HCT116 (cell line): ENCODE measurements around the gene ADAMTS1. TPM values are rescaled to one million over a fixed set of nuclear protein-coding genes. Genes with fewer than 3 reads are reported as not detected.

Experiments used
- ATAC-seq: fragments of 200-7000 bp; cut with Tn5 transposase; 2 replicates; pipeline ENCODE4 v1.9.1; 2020; ENCODE audit warnings: mild to moderate bottlenecking, moderate library complexity
- BruUV-seq: library from RNA; stranded (reverse); fragments of 400-500 nt; replicated peaks from 2 replicates; lab custom pipeline; 2021; lab: Mats Ljungman, UMichigan
- CTCF ChIA-PET: fragments of 300-600 bp; sonication (Branson Sonifier 250); formaldehyde crosslinking; loops from one replicate; lab custom pipeline; 2021; ENCODE audit warnings: antibody characterized with exemption; lab: Charles Lee
- POLR2A ChIA-PET: fragments of 300-600, 350-600 bp; sonication (Branson Sonifier 250); formaldehyde crosslinking; loops from one replicate; lab custom pipeline; 2021; ENCODE audit warnings: antibody characterized with exemption; lab: Charles Lee
- RAD21 ChIA-PET, 2 experiments: fragments of 300-600 bp; sonication (Branson Sonifier 250); formaldehyde crosslinking; loops; one replicate each; lab custom pipeline; 2023; ENCODE audit warnings: low total read pairs in 2 of 2; ENCODE audit not compliant: uncharacterized antibody in 2 of 2, unreplicated experiment in 2 of 2, low non-redundant PET in 1 of 2; lab: Charles Lee
- DNase-seq: peaks from one replicate; pipeline ENCODE4 v3.0.0-alpha.2; 2010; ENCODE audit warnings: low read depth, low spot score
- H2AFZ ChIP-seq: fragments of 200-600 bp; shearing (Covaris generic), sonication (generic); 2 replicates; pipeline ENCODE4 v1.6.1; 2017; ENCODE audit warnings: low read depth, mixed run types, mixed read lengths, antibody characterized with exemption, low read length; ENCODE audit not compliant: poor library complexity, severe bottlenecking
- H3K27ac ChIP-seq: 2 replicates; pipeline ENCODE4 v1.5.1; 2012; ENCODE audit warnings: low read depth, low read length
- H3K27me3 ChIP-seq: fragments of 200-600 bp; sonication (generic); 2 replicates; pipeline ENCODE4 v1.6.1; 2016; ENCODE audit warnings: mixed run types, low read length, mixed read lengths; ENCODE audit not compliant: insufficient read depth
- H3K36me3 ChIP-seq, 2 experiments: fragments of 200-500 bp in 1 of 2; fragments of 200-600 bp in 1 of 2; sonication (Bioruptor generic) in 1 of 2; sonication (generic) in 1 of 2; 2 replicates each; pipeline versions ENCODE4 v1.5.1 to v1.6.1; 2014 to 2016; ENCODE audit warnings: low read length in 2 of 2, inconsistent platforms in 1 of 2, mixed read lengths in 1 of 2, mixed run types in 1 of 2; ENCODE audit not compliant: insufficient read depth in 2 of 2, control insufficient read depth in 1 of 2
- H3K4me1 ChIP-seq, 2 experiments: fragments of 200-600 bp in 1 of 2; sonication (generic) in 1 of 2; 2 replicates each; pipeline versions ENCODE4 v1.5.1 to v1.6.1; 2012 to 2017; ENCODE audit warnings: low read length in 2 of 2, inconsistent platforms in 1 of 2, mild to moderate bottlenecking in 1 of 2, mixed read lengths in 1 of 2, mixed run types in 1 of 2, moderate library complexity in 1 of 2; ENCODE audit not compliant: insufficient read depth in 2 of 2, control insufficient read depth in 1 of 2
- H3K4me2 ChIP-seq: fragments of 200-600 bp; sonication (generic); 2 replicates; pipeline ENCODE4 v1.6.1; 2017; ENCODE audit warnings: mixed run types, low read length, mixed read lengths
- H3K4me3 ChIP-seq, 2 experiments: fragments of 200-600 bp in 1 of 2; sonication (generic) in 1 of 2; replicated peaks in 1 of 2; 2 replicates each; pipeline ENCODE4 v1.5.1; 2011 to 2016; ENCODE audit warnings: low read length in 2 of 2, control low read depth in 1 of 2, low read depth in 1 of 2, mild to moderate bottlenecking in 1 of 2, mixed read lengths in 1 of 2, mixed run types in 1 of 2
- H3K79me2 ChIP-seq: fragments of 200-600 bp; sonication (generic); 2 replicates; pipeline ENCODE4 v1.6.1; 2017; ENCODE audit warnings: mild to moderate bottlenecking, mixed run types, low read length, moderate library complexity, mixed read lengths; ENCODE audit not compliant: insufficient read depth
- H3K9ac ChIP-seq: fragments of 200-600 bp; sonication (generic); 2 replicates; pipeline ENCODE4 v1.6.1; 2016; ENCODE audit warnings: low read length, mixed read lengths
- H3K9me2 ChIP-seq: fragments of 200-600 bp; sonication (generic), shearing (Covaris generic); 2 replicates; pipeline ENCODE4 v1.6.1; 2017; ENCODE audit warnings: mixed run types, mild to moderate bottlenecking, moderate library complexity; ENCODE audit not compliant: insufficient read depth
- H3K9me3 ChIP-seq, 2 experiments: fragments of 200-500 bp in 1 of 2; fragments of 200-600 bp in 1 of 2; sonication (Bioruptor generic) in 1 of 2; sonication (generic) in 1 of 2; 2 replicates each; pipeline ENCODE4 v1.6.1; 2014 to 2017; ENCODE audit warnings: low read length in 2 of 2, mixed read lengths in 2 of 2, inconsistent platforms in 1 of 2, low read depth in 1 of 2, mild to moderate bottlenecking in 1 of 2, mixed run types in 1 of 2, moderate library complexity in 1 of 2; ENCODE audit not compliant: control insufficient read depth in 1 of 2, insufficient read depth in 1 of 2
- H4K20me1 ChIP-seq: fragments of 200-600 bp; sonication (generic), shearing (Covaris generic); 2 replicates; pipeline ENCODE4 v1.6.1; 2017; ENCODE audit warnings: mixed run types, mild to moderate bottlenecking, moderate library complexity; ENCODE audit not compliant: insufficient read depth
- CBX3 ChIP-seq: IDR thresholded peaks from 2 replicates; pipeline ENCODE4 v1.6.1; 2012; ENCODE audit warnings: low read depth
- CEBPB ChIP-seq: IDR thresholded peaks from 2 replicates; pipeline ENCODE4 v1.6.1; 2012; ENCODE audit warnings: low read depth
- EGR1 ChIP-seq: IDR thresholded peaks from 2 replicates; pipeline ENCODE4 v1.6.1; 2012; ENCODE audit warnings: low read depth
- ELF1 ChIP-seq: IDR thresholded peaks from 2 replicates; pipeline ENCODE4 v1.6.1; 2012; ENCODE audit warnings: low read depth, borderline replicate concordance
- EZH2 ChIP-seq: fragments of 200-600 bp; sonication (generic); IDR thresholded peaks from 2 replicates; pipeline ENCODE4 v1.6.1; 2017; ENCODE audit warnings: antibody characterized with exemption, mixed run types
- EZH2phosphoT487 ChIP-seq: fragments of 200-600 bp; IDR thresholded peaks from 2 replicates; pipeline ENCODE4 v1.6.1; 2018; ENCODE audit warnings: antibody characterized with exemption, borderline replicate concordance
- FOSL1 ChIP-seq: IDR thresholded peaks from 2 replicates; pipeline ENCODE4 v1.6.1; 2012; ENCODE audit warnings: low read depth
- JUND ChIP-seq: IDR thresholded peaks from 2 replicates; pipeline ENCODE4 v1.6.1; 2012
- POLR2A ChIP-seq: IDR thresholded peaks from 2 replicates; pipeline ENCODE4 v1.7.0; 2011; ENCODE audit warnings: borderline replicate concordance; ENCODE audit not compliant: insufficient read depth, insufficient read length; ENCODE audit errors: extremely low read depth
- RAD21 ChIP-seq: IDR thresholded peaks from 2 replicates; pipeline ENCODE4 v1.6.1; 2012; ENCODE audit warnings: low read depth, mild to moderate bottlenecking
- REST ChIP-seq: IDR thresholded peaks from 2 replicates; pipeline ENCODE4 v1.6.1; 2012; ENCODE audit warnings: low read depth
- SIN3A ChIP-seq: IDR thresholded peaks from 2 replicates; pipeline ENCODE4 v1.6.1; 2012; ENCODE audit warnings: low read depth
- SP1 ChIP-seq: IDR thresholded peaks from 2 replicates; pipeline ENCODE4 v1.6.1; 2012; ENCODE audit warnings: low read depth
- SRF ChIP-seq: IDR thresholded peaks from 2 replicates; pipeline ENCODE4 v1.6.1; 2012; ENCODE audit warnings: low read depth
- YY1 ChIP-seq: IDR thresholded peaks from 2 replicates; pipeline ENCODE4 v1.6.1; 2011; ENCODE audit warnings: low read length, low read depth, moderate library complexity, mild to moderate bottlenecking; ENCODE audit not compliant: insufficient replicate concordance; ENCODE audit errors: extremely low read depth
- ZBTB33 ChIP-seq: IDR thresholded peaks from 2 replicates; pipeline ENCODE4 v1.6.1; 2011; ENCODE audit warnings: mild to moderate bottlenecking, low read length, moderate library complexity; ENCODE audit not compliant: insufficient replicate concordance; ENCODE audit errors: extremely low read depth
- ZFX ChIP-seq: fragments of 450-650 bp; IDR thresholded peaks from 2 replicates; pipeline ENCODE4 v1.6.1; 2017
- ZNF274 ChIP-seq: fragments of 200-500 bp; sonication (Bioruptor generic); IDR thresholded peaks from 2 replicates; pipeline ENCODE4 v1.6.1; 2014; ENCODE audit warnings: mild to moderate bottlenecking, low read depth, low read length, inconsistent platforms
- intact Hi-C: fragments of 100-400 bp; cut with micrococcal nuclease; formaldehyde crosslinking; loops from 2 replicates; pipeline ENCODE4 v1.10.0; 2022
- total RNA-seq: library from RNA; stranded (reverse); gene quantifications from one replicate; pipeline ENCODE4 v1.2.1, GENCODE V29; 2021; ENCODE audit not compliant: unreplicated experiment
- TF ChIP-seq, protein P1 (sequence below): IDR thresholded peaks from 2 replicates; pipeline ENCODE4 v1.6.1; 2012
- TF ChIP-seq, protein P2 (sequence below), 3 experiments: fragments of 200-600 bp in 1 of 3; sonication (generic) in 1 of 3; IDR thresholded peaks in 2 of 3; conservative IDR thresholded peaks in 1 of 3; 2 replicates each; pipeline ENCODE4 v1.5.1; 2012 to 2017; ENCODE audit warnings: low read depth in 2 of 3, low read length in 2 of 3, antibody characterized with exemption in 1 of 3, borderline replicate concordance in 1 of 3, control low read depth in 1 of 3, mild to moderate bottlenecking in 1 of 3, mixed read lengths in 1 of 3, mixed run types in 1 of 3, moderate library complexity in 1 of 3; ENCODE audit not compliant: insufficient read depth in 1 of 3

The ADAMTS1 gene
- total RNA-seq, 1 experiment from 2014 or later: 0.98 TPM

- H3K79me2 ChIP-seq: no peaks in the 10 kb centered on the region
- no peak overlapping the region for H3K4me3 ChIP-seq
- BruUV-seq: no TSS peak
- POLR2A ChIA-PET: no interaction called here
- no peak overlapping the region for H3K27ac ChIP-seq
- DNase-seq: no peak
- RAD21 ChIA-PET: no interaction called here
- no peaks in the 10 kb centered on the region for H4K20me1 ChIP-seq
- peaks cover 0 to 16% of the 10 kb centered on the region in 2 experiments; a peak in 3 of 4 replicates for H3K9me3 ChIP-seq
- no peak overlapping the region for H2AFZ ChIP-seq
- no peaks in the 10 kb centered on the region for H3K36me3 ChIP-seq
- no peak overlapping the region for H3K9ac ChIP-seq
- H3K27me3 ChIP-seq: no peaks in the 10 kb centered on the region
- no peak overlapping the region for H3K4me2 ChIP-seq
- CTCF ChIA-PET: no interaction called here
- TF ChIP-seq, protein P1, sequence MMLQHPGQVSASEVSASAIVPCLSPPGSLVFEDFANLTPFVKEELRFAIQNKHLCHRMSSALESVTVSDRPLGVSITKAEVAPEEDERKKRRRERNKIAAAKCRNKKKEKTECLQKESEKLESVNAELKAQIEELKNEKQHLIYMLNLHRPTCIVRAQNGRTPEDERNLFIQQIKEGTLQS: no peak
- TF ChIP-seq CEBPB: no peak
- no peak for TF ChIP-seq EZH2phosphoT487
- no peak for TF ChIP-seq YY1
- no peak for TF ChIP-seq ZNF274
- no peak for TF ChIP-seq POLR2A
- TF ChIP-seq SIN3A: no peak
- TF ChIP-seq REST: no peak
- TF ChIP-seq, protein P2, sequence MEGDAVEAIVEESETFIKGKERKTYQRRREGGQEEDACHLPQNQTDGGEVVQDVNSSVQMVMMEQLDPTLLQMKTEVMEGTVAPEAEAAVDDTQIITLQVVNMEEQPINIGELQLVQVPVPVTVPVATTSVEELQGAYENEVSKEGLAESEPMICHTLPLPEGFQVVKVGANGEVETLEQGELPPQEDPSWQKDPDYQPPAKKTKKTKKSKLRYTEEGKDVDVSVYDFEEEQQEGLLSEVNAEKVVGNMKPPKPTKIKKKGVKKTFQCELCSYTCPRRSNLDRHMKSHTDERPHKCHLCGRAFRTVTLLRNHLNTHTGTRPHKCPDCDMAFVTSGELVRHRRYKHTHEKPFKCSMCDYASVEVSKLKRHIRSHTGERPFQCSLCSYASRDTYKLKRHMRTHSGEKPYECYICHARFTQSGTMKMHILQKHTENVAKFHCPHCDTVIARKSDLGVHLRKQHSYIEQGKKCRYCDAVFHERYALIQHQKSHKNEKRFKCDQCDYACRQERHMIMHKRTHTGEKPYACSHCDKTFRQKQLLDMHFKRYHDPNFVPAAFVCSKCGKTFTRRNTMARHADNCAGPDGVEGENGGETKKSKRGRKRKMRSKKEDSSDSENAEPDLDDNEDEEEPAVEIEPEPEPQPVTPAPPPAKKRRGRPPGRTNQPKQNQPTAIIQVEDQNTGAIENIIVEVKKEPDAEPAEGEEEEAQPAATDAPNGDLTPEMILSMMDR (IDR thresholded peaks at IDR 0.05 in 2 of 3, conservative IDR thresholded peaks at IDR 0.05 in 1 of 3; ENCODE audit: borderline replicate concordance in 1 of 3, insufficient read depth in 1 of 3, low read depth in 2 of 3, low read length in 2 of 3): no peak
- no peak for TF ChIP-seq SP1
- TF ChIP-seq RAD21: no peak
- no peak for TF ChIP-seq ZFX
- no peak for TF ChIP-seq CBX3
- TF ChIP-seq SRF: no peak
- no peak for TF ChIP-seq EZH2
- no peak for TF ChIP-seq EGR1
- no peak for TF ChIP-seq JUND
- TF ChIP-seq FOSL1: no peak
- no peak for TF ChIP-seq ZBTB33
- TF ChIP-seq ELF1: no peak
- H3K9me2 ChIP-seq: no peaks in the 10 kb centered on the region
- H3K4me1 ChIP-seq: no peaks in the 10 kb centered on the region
- no peak for ATAC-seq
- intact Hi-C loops: no loop called here
These were observed 20.6 kb upstream of the ADAMTS1 start for GRCh38 chr21:26865857-26866256.
